Activated naive CD4-positive, alpha-beta T cell treated with anti-CD3 and anti-CD28 coated beads, Interleukin-2, amount 50 U/mL, for 16 hours (primary cell): ENCODE results near the gene LRRC41.
"Not testable (repeated sequence)": the region's sequence is repeated elsewhere in the genome, so short reads cannot be mapped to it uniquely, and the experiment has no call there.

Source experiments
- DNase-seq: peaks from one replicate; pipeline ENCODE4 v3.0.0-alpha.2; 2020

Gene LRRC41

GRCh38 chr1:46243831-46244230 is 59.6 kb downstream of the LRRC41 start:
- DNase-seq = not testable (repeated sequence)

DNA sequence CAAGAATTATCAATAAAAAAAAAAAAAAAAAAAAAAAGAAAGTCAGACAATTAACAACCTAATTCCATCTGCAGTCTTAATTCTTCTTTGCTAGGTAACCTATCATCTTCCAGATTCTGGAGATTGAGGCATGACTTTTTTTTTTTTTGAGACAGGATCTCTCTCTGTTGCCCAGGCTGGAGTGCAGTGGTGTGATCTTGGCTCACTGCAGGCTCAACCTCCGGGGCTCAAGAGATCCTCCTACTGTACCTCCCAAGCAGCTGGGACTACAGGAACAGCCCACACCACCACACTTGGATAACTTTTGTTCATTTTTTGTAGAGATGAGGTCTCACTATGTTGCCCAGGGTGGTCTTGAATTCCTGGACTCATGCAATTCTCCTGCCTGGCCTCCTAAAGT is 60.5 kb downstream of the LRRC41 start:
- no peak for DNase-seq

GRCh38 chr1:46241733-46242132 is 61.7 kb downstream of the LRRC41 start:
- DNase-seq = not testable (repeated sequence)

DNA sequence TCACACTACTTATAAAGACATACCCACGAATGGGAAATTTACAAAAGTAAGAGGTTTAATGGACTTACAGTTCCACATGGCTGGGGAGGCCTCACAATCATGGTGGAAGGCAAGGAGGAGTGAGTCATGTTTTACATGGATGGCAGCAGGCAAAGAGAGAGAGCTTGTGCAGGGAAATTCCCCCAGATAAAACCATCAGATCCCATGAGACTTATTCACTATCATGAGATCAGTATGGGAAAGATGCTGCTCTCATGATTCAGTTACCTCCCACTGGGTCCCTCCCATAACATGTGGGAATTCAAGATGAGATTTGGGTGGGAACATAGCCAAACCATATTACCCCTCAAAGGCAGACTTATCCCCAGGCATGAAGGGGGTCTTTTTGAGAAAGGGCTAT is 64.6 kb downstream of the LRRC41 start:
- not testable (repeated sequence) for DNase-seq

DNA sequence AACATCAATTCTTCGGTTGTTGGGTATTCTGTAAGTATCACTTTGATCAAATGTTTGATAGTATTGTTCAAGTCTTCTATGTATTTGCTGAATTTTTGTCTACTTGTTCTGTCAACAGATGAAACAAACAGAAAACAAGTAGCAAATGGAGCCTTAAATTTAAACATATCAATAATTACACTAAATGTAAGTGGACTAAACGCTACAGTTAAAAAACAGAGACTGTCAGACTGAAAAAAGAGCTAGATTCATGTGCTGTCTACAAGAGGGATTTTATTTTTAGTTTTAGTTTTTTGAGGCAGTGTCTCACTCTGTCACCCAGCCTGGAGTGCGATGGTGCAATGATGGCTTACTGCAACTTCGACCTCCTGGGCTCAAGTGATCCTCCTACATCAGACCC is 66.5 kb downstream of the LRRC41 start:
- no peak for DNase-seq

DNA sequence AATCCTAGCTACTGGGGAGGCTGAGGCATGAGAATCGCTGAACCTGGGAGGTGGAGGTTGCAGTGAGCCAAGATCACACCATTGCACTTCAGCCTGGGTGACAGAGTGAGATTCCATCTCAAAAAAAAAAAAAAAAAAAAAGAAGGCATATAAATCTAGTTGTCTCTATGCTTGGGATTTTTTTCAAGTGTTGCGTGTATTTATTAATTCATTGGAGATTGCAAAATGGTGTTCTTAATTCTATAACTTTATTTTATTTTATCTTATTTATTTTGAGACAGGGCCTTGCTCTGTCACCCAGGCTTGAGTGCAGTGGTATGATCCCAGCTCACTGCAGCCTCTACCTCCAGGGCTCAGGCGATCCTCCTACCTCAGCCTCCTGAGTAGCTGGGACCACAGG is 72.2 kb downstream of the LRRC41 start:
- not testable (repeated sequence) for DNase-seq
